ENCODE data around the gene TMEM170A. TPM values are rescaled to one million over a fixed set of nuclear protein-coding genes. Genes with fewer than 3 reads are reported as not detected.

Gene TMEM170A
- total and polyA plus RNA-seq, 2 experiments from 2014 or later = 21.1 to 43.6 TPM

GRCh38 chr16:75494184-75494583 lies 29.7 kb upstream of the TMEM170A start:
- no peak overlapping the region for H3K27ac ChIP-seq
- peaks cover 5% of the 10 kb centered on the region for H3K4me1 ChIP-seq (ENCODE audit: insufficient read depth)
- peak overlapping the region; percentile 89 for H2AFZ ChIP-seq
- no peaks in the 10 kb centered on the region for H3K9me2 ChIP-seq (replicated peaks; ENCODE audit: insufficient read depth)
- peaks cover 12% of the 10 kb centered on the region for H3K27me3 ChIP-seq
- no peaks in the 10 kb centered on the region for H3K9me3 ChIP-seq (ENCODE audit: low read depth)
- peak overlapping the region; percentile 97 for H3K4me2 ChIP-seq
- H4K20me1 ChIP-seq (ENCODE audit: insufficient read depth, poor library complexity, severe bottlenecking) = no peaks in the 10 kb centered on the region
- H3K36me3 ChIP-seq (replicated peaks; ENCODE audit: insufficient read depth, low read depth) = no peaks in the 10 kb centered on the region
- TF ChIP-seq EZH2 (IDR thresholded peaks at IDR 0.05; ENCODE audit: borderline replicate concordance) = no peak
- TF ChIP-seq EZH2phosphoT487 (IDR thresholded peaks at IDR 0.05; ENCODE audit: low read depth, severe bottlenecking, unreplicated experiment) = no peak
- TF ChIP-seq CTCF (IDR thresholded peaks at IDR 0.05; ENCODE audit: poor library complexity) = no peak
- peak overlapping the region; percentile 47 for H3K4me3 ChIP-seq
- DNase-seq (ENCODE audit: low spot score) = no peak
- WGBS (ENCODE audit: low lambda C conversion rate, missing lambda C conversion rate) = 81% methylated on average over 5 of the region's 5 CpGs
- H3K79me2 ChIP-seq = no peaks in the 10 kb centered on the region

- Histone ChIP-seq H4K20me1 (ENCODE audit: insufficient read depth, poor library complexity, severe bottlenecking) (no peaks in the 10 kb centered on the region), H2AFZ (no peak overlapping the region), H3K9me3 (ENCODE audit: low read depth) (no peaks in the 10 kb centered on the region), H3K4me3 (no peak overlapping the region), H3K9me2 (replicated peaks; ENCODE audit: insufficient read depth) (no peaks in the 10 kb centered on the region), H3K4me1 (ENCODE audit: insufficient read depth) (peaks cover 5% of the 10 kb centered on the region), H3K4me2 (no peak overlapping the region), H3K27me3 (peaks cover 12% of the 10 kb centered on the region), H3K27ac (no peak overlapping the region), H3K79me2 (no peaks in the 10 kb centered on the region), H3K36me3 (replicated peaks; ENCODE audit: insufficient read depth, low read depth) (no peaks in the 10 kb centered on the region)
- no peak for DNase-seq (ENCODE audit: low spot score)
- no peak for TF ChIP-seq EZH2phosphoT487 (IDR thresholded peaks at IDR 0.05; ENCODE audit: low read depth, severe bottlenecking, unreplicated experiment)
- no peak for TF ChIP-seq EZH2 (IDR thresholded peaks at IDR 0.05; ENCODE audit: borderline replicate concordance)
- TF ChIP-seq CTCF (IDR thresholded peaks at IDR 0.05; ENCODE audit: poor library complexity) = no peak
- WGBS (ENCODE audit: low lambda C conversion rate, missing lambda C conversion rate) = 71% methylated on average over 1 of the region's 1 CpG
Measured at GRCh38 chr16:75491876-75492275, 27.4 kb upstream of the TMEM170A start.

DNA sequence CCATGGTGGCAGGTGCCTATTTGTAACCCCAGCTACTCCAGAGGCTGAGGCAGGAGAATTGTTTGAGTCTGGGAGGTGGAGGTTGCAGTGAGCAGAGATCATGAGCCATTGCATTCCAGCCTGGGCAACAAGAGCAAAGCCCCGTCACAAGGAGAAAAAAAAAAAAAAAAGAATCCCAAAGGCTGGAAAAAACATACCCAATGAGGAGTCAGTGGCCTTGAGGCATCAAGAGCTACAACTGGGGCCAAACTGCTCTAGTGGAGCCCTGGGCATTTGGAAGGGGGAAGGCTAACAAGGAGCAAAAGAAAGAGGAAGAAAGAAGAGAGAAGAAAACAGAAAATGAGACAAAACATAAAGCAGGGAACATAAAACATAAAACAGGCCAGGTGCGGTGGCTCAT lies 23.8 kb upstream of the TMEM170A start:
- TF ChIP-seq EZH2 (IDR thresholded peaks at IDR 0.05; ENCODE audit: borderline replicate concordance) (no peak), EZH2phosphoT487 (IDR thresholded peaks at IDR 0.05; ENCODE audit: low read depth, severe bottlenecking, unreplicated experiment) (no peak), CTCF (IDR thresholded peaks at IDR 0.05; ENCODE audit: poor library complexity) (no peak)

More for the DNA sequence above, 23.8 kb upstream of the TMEM170A start:
- Histone ChIP-seq H4K20me1 (ENCODE audit: insufficient read depth, poor library complexity, severe bottlenecking) (no peaks in the 10 kb centered on the region), H3K9me3 (ENCODE audit: low read depth) (no peaks in the 10 kb centered on the region), H2AFZ (no peak overlapping the region), H3K4me1 (ENCODE audit: insufficient read depth) (no peaks in the 10 kb centered on the region), H3K4me2 (no peak overlapping the region), H3K79me2 (no peaks in the 10 kb centered on the region), H3K9me2 (replicated peaks; ENCODE audit: insufficient read depth) (no peaks in the 10 kb centered on the region), H3K4me3 (no peak overlapping the region), H3K27me3 (no peaks in the 10 kb centered on the region), H3K36me3 (replicated peaks; ENCODE audit: insufficient read depth, low read depth) (no peaks in the 10 kb centered on the region), H3K27ac (no peak overlapping the region)
- no peak for DNase-seq (ENCODE audit: low spot score)
- WGBS (ENCODE audit: low lambda C conversion rate, missing lambda C conversion rate) = 92% methylated on average over 2 of the region's 2 CpGs
